Neural cell (in vitro differentiated cells): ENCODE measurements around the gene UBE2F. TPM values are rescaled to one million over a fixed set of nuclear protein-coding genes. Genes with fewer than 3 reads are reported as not detected.

Source experiments
- H2AFZ ChIP-seq: fragments of 200-600, 300-800 bp; sonication (generic), shearing (Covaris generic); 2 replicates; pipeline ENCODE4 v1.6.0; 2014; ENCODE audit warnings: low read depth, mild to moderate bottlenecking, antibody characterized with exemption, low read length, moderate library complexity
- H3F3A ChIP-seq: fragments of 200-600 bp; shearing (Covaris generic); 2 replicates; pipeline ENCODE4 v1.6.1; 2016; ENCODE audit warnings: mild to moderate bottlenecking, moderate library complexity, mixed read lengths, antibody characterized with exemption, low read length; ENCODE audit not compliant: insufficient read depth, poor library complexity, severe bottlenecking
- H3K27ac ChIP-seq: fragments of 200-600, 300-800 bp; sonication (generic), shearing (Covaris generic); 2 replicates; pipeline ENCODE4 v1.5.1; 2014; ENCODE audit warnings: mild to moderate bottlenecking, low read length, moderate library complexity
- H3K27me3 ChIP-seq: fragments of 300-800, 200-600 bp; sonication (generic), shearing (Covaris generic); 2 replicates; pipeline ENCODE4 v1.6.0; 2014; ENCODE audit warnings: mild to moderate bottlenecking, low read depth, low read length, moderate library complexity; ENCODE audit not compliant: insufficient read depth
- H3K36me3 ChIP-seq: fragments of 300-800, 200-600 bp; sonication (generic), shearing (Covaris generic); 2 replicates; pipeline ENCODE4 v1.5.1; 2014; ENCODE audit warnings: mild to moderate bottlenecking, antibody characterized with exemption, low read length, moderate library complexity; ENCODE audit not compliant: insufficient read depth
- H3K4me2 ChIP-seq: fragments of 300-800, 200-600 bp; sonication (generic), shearing (Covaris generic); 2 replicates; pipeline ENCODE4 v1.6.0; 2014; ENCODE audit warnings: mild to moderate bottlenecking, low read length
- H3K4me3 ChIP-seq: fragments of 300-800, 200-600 bp; sonication (generic), shearing (Covaris generic); 2 replicates; pipeline ENCODE4 v1.5.1; 2014; ENCODE audit warnings: mild to moderate bottlenecking, low read length, moderate library complexity
- H3K79me2 ChIP-seq: fragments of 200-600 bp; shearing (Covaris generic); replicated peaks from 2 replicates; pipeline ENCODE4 v1.6.0; 2014; ENCODE audit warnings: mild to moderate bottlenecking, low read length, moderate library complexity; ENCODE audit not compliant: insufficient read depth
- H3K9ac ChIP-seq: fragments of 300-800, 200-600 bp; sonication (generic), shearing (Covaris generic); 2 replicates; pipeline ENCODE4 v1.6.1; 2016; ENCODE audit warnings: mild to moderate bottlenecking, low read length, mixed read lengths
- H3K9me2 ChIP-seq: fragments of 200-600 bp; shearing (Covaris generic); 2 replicates; pipeline ENCODE4 v1.6.1; 2016; ENCODE audit warnings: mild to moderate bottlenecking, low read length, mixed read lengths; ENCODE audit not compliant: insufficient read depth
- H3K9me3 ChIP-seq: fragments of 200-600, 300-800 bp; sonication (generic), shearing (Covaris generic); 2 replicates; pipeline ENCODE4 v1.6.1; 2016; ENCODE audit warnings: mild to moderate bottlenecking, mixed run types, low read length, moderate library complexity, mixed read lengths
- H4K20me1 ChIP-seq: fragments of 200-600 bp; shearing (Covaris generic); 2 replicates; pipeline ENCODE4 v1.6.1; 2016; ENCODE audit warnings: mild to moderate bottlenecking, mixed run types; ENCODE audit not compliant: insufficient read depth
- CTCF ChIP-seq: fragments of 450-650 bp; IDR thresholded peaks from 2 replicates; pipeline ENCODE4 v1.5.1; 2014; ENCODE audit warnings: antibody characterized with exemption, mild to moderate bottlenecking, moderate library complexity; ENCODE audit not compliant: poor library complexity, severe bottlenecking
- EP300 ChIP-seq: fragments of 450-650 bp; conservative IDR thresholded peaks from 2 replicates; pipeline ENCODE4 v1.6.1; 2014; ENCODE audit warnings: antibody characterized with exemption, mild to moderate bottlenecking, moderate library complexity; ENCODE audit not compliant: poor library complexity, severe bottlenecking
- EZH2 ChIP-seq: fragments of 200-600, 300-800 bp; shearing (Covaris generic), sonication (generic); IDR thresholded peaks from 2 replicates; pipeline ENCODE4 v1.6.1; 2014; ENCODE audit warnings: antibody characterized with exemption, low read length, borderline replicate concordance, mild to moderate bottlenecking; ENCODE audit not compliant: insufficient read depth, poor library complexity, severe bottlenecking
- MXI1 ChIP-seq: fragments of 450-650 bp; conservative IDR thresholded peaks from 2 replicates; pipeline ENCODE4 v1.6.1; 2014; ENCODE audit warnings: antibody characterized with exemption, mild to moderate bottlenecking; ENCODE audit not compliant: poor library complexity, severe bottlenecking
- POLR2AphosphoS5 ChIP-seq: IDR thresholded peaks from 2 replicates; pipeline ENCODE4 v1.6.1; 2012
- RAD21 ChIP-seq: fragments of 450-650 bp; conservative IDR thresholded peaks from 2 replicates; pipeline ENCODE4 v1.6.1; 2014; ENCODE audit warnings: antibody characterized with exemption, mild to moderate bottlenecking, moderate library complexity
- REST ChIP-seq: IDR thresholded peaks from 2 replicates; pipeline ENCODE4 v1.6.1; 2012; ENCODE audit warnings: borderline replicate concordance
- SMC3 ChIP-seq: fragments of 450-650 bp; conservative IDR thresholded peaks from 2 replicates; pipeline ENCODE4 v1.6.1; 2014; ENCODE audit warnings: antibody characterized with exemption, mild to moderate bottlenecking, moderate library complexity; ENCODE audit not compliant: poor library complexity
- TAF1 ChIP-seq: IDR thresholded peaks from 2 replicates; pipeline ENCODE4 v1.6.1; 2012; ENCODE audit warnings: low read depth
- polyA plus RNA-seq: library from polyadenylated mRNA; depleted of rRNA; stranded (reverse); fragments of >200 nt; gene quantifications from 2 replicates; pipeline ENCODE4 v1.2.3, GENCODE V29; 2014

UBE2F gene
- polyA plus RNA-seq, 1 donor from 2014 or later, result 65.7 TPM

GRCh38 chr2:238007924-238008323 lies 41.1 kb downstream of the UBE2F start:
- H4K20me1 ChIP-seq, result no peaks in the 10 kb centered on the region
- TF ChIP-seq EZH2 (no peak), TAF1 (no peak), REST (no peak), EP300 (no peak), POLR2AphosphoS5 (no peak), MXI1 (no peak), SMC3 (no peak), RAD21 (no peak), CTCF (no peak)

GRCh38 chr2:238009563-238009962 lies 42.7 kb downstream of the UBE2F start:
- Histone ChIP-seq H3K9ac (no peak overlapping the region), H3K27me3 (no peaks in the 10 kb centered on the region), H4K20me1 (no peaks in the 10 kb centered on the region), H3K4me3 (no peak overlapping the region), H3K9me3 (no peaks in the 10 kb centered on the region), H3K79me2 (no peaks in the 10 kb centered on the region), H3K36me3 (no peaks in the 10 kb centered on the region), H3F3A (no peaks in the 10 kb centered on the region), H3K4me2 (no peak overlapping the region), H3K9me2 (no peaks in the 10 kb centered on the region), H2AFZ (no peak overlapping the region), H3K27ac (no peak overlapping the region)
- TF ChIP-seq MXI1 (no peak), RAD21 (no peak), TAF1 (no peak), CTCF (no peak), EP300 (no peak), SMC3 (no peak)

More at GRCh38 chr2:238007924-238008323, 41.1 kb downstream of the UBE2F start:
- H3K27ac ChIP-seq, result no peak overlapping the region
- no peak overlapping the region for H3K4me3 ChIP-seq
- no peaks in the 10 kb centered on the region for H3K36me3 ChIP-seq
- H3K27me3 ChIP-seq, result no peaks in the 10 kb centered on the region
- no peaks in the 10 kb centered on the region for H3K79me2 ChIP-seq
- H3K4me2 ChIP-seq, result no peak overlapping the region
- H3K9ac ChIP-seq, result no peak overlapping the region
- H2AFZ ChIP-seq, result no peak overlapping the region
- H3K9me3 ChIP-seq, result no peaks in the 10 kb centered on the region
- no peaks in the 10 kb centered on the region for H3F3A ChIP-seq
- no peaks in the 10 kb centered on the region for H3K9me2 ChIP-seq
